ENCODE results near the gene BDH1.

The BDH1 gene

GRCh38 chr3:197504641-197505121 is 51.1 kb downstream of the BDH1 start:
- no peak for DNase-seq

GRCh38 chr3:197504229-197504628 is 51.5 kb downstream of the BDH1 start:
- no peak for DNase-seq

GRCh38 chr3:197503652-197504051 is 52.1 kb downstream of the BDH1 start:
- DNase-seq = no peak

- DNase-seq = peak; percentile 74 to 84 (median 78)
These were observed 53.7 kb downstream of the BDH1 start for GRCh38 chr3:197501879-197502620.

GRCh38 chr3:197501496-197501878 is 54.3 kb downstream of the BDH1 start:
- peak in 3 of 4 experiments; percentile 42 to 61 (median 49) for DNase-seq

- no peak for DNase-seq
These were observed 55.0 kb downstream of the BDH1 start for GRCh38 chr3:197500812-197501211.

- no peak for DNase-seq
These were observed 56.3 kb downstream of the BDH1 start for GRCh38 chr3:197499427-197499826.

GRCh38 chr3:197498499-197499241 is 57.1 kb downstream of the BDH1 start:
- no peak for DNase-seq

- no peak for DNase-seq
These were observed 59.0 kb downstream of the BDH1 start for GRCh38 chr3:197496746-197497125.

- no peak for DNase-seq
These were observed 59.6 kb downstream of the BDH1 start for GRCh38 chr3:197495999-197496745.

- DNase-seq = no peak
These were observed 60.3 kb downstream of the BDH1 start for GRCh38 chr3:197495499-197495898.

GRCh38 chr3:197495059-197495455 is 60.7 kb downstream of the BDH1 start:
- no peak for DNase-seq

GRCh38 chr3:197494366-197495058 is 61.3 kb downstream of the BDH1 start:
- no peak for DNase-seq

- no peak for DNase-seq
These were observed 62.7 kb downstream of the BDH1 start for GRCh38 chr3:197493049-197493448.

- DNase-seq = no peak
These were observed 63.7 kb downstream of the BDH1 start for GRCh38 chr3:197491923-197492664.

GRCh38 chr3:197491478-197491877 is 64.3 kb downstream of the BDH1 start:
- no peak for DNase-seq

- no peak for DNase-seq
These were observed 65.4 kb downstream of the BDH1 start for GRCh38 chr3:197490098-197491058.

- DNase-seq = no peak
These were observed 67.8 kb downstream of the BDH1 start for GRCh38 chr3:197487911-197488391.

GRCh38 chr3:197486861-197487260 is 68.9 kb downstream of the BDH1 start:
- no peak for DNase-seq

- DNase-seq = no peak
These were observed 70.6 kb downstream of the BDH1 start for GRCh38 chr3:197485143-197485542.
